KMS-11 (cell line): ENCODE results near the gene CALML3.

ENCODE experiments used
- H2AFZ ChIP-seq: fragments of 200-600 bp; sonication (generic); 2 replicates; pipeline ENCODE4 v1.6.1; 2016; ENCODE audit warnings: antibody characterized with exemption, mixed run types, low read depth
- H3K27ac ChIP-seq: fragments of 200-600 bp; sonication (generic); 2 replicates; pipeline ENCODE4 v1.6.1; 2016; ENCODE audit warnings: mild to moderate bottlenecking, mixed run types
- H3K27me3 ChIP-seq: fragments of 200-600 bp; sonication (generic); 2 replicates; pipeline ENCODE4 v1.6.1; 2017; ENCODE audit warnings: mild to moderate bottlenecking, low read depth, mixed run types, moderate library complexity; ENCODE audit not compliant: insufficient read depth
- H3K36me3 ChIP-seq: fragments of 200-600 bp; sonication (generic); 2 replicates; pipeline ENCODE4 v1.6.1; 2017; ENCODE audit warnings: mild to moderate bottlenecking, mixed run types; ENCODE audit not compliant: insufficient read depth
- H3K4me1 ChIP-seq: fragments of 200-600 bp; sonication (generic); 2 replicates; pipeline ENCODE4 v1.6.1; 2016; ENCODE audit warnings: mild to moderate bottlenecking, low read depth, mixed run types; ENCODE audit not compliant: poor library complexity, severe bottlenecking
- H3K4me2 ChIP-seq: fragments of 200-600 bp; sonication (generic); 2 replicates; pipeline ENCODE4 v1.7.0; 2016; ENCODE audit warnings: mild to moderate bottlenecking, mixed run types
- H3K4me3 ChIP-seq: fragments of 200-600 bp; sonication (generic); IDR thresholded peaks from 2 replicates; pipeline ENCODE4 v1.6.1; 2017; ENCODE audit warnings: low read depth, low read length, mixed read lengths; ENCODE audit not compliant: insufficient read depth
- H3K79me2 ChIP-seq: fragments of 200-600 bp; sonication (generic); 2 replicates; pipeline ENCODE4 v1.6.1; 2016; ENCODE audit warnings: low read depth, mixed run types; ENCODE audit not compliant: insufficient read depth
- H3K9ac ChIP-seq: fragments of 200-600 bp; sonication (generic); 2 replicates; pipeline ENCODE4 v1.6.1; 2016; ENCODE audit warnings: mild to moderate bottlenecking, mixed run types
- H4K20me1 ChIP-seq: fragments of 200-600 bp; sonication (generic); 2 replicates; pipeline ENCODE4 v1.6.1; 2016; ENCODE audit warnings: mild to moderate bottlenecking, mixed run types; ENCODE audit not compliant: insufficient read depth
- CTCF ChIP-seq: fragments of 200-600 bp; sonication (generic); conservative IDR thresholded peaks from 2 replicates; pipeline ENCODE4 v1.6.1; 2017; ENCODE audit warnings: low read depth, mild to moderate bottlenecking, antibody characterized with exemption, low read length, moderate library complexity, mixed read lengths

The CALML3 gene

GRCh38 chr10:5532618-5533097, 7.9 kb downstream of the CALML3 start:
- H3K4me2 ChIP-seq, result no peak overlapping the region
- H3K27ac ChIP-seq, result no peak overlapping the region
- H2AFZ ChIP-seq, result no peak overlapping the region
- no peaks in the 10 kb centered on the region for H4K20me1 ChIP-seq
- no peak for TF ChIP-seq CTCF
- H3K36me3 ChIP-seq, result no peaks in the 10 kb centered on the region
- H3K27me3 ChIP-seq, result no peaks in the 10 kb centered on the region
- H3K79me2 ChIP-seq, result no peaks in the 10 kb centered on the region
- H3K4me3 ChIP-seq, result no peak overlapping the region
- no peak overlapping the region for H3K9ac ChIP-seq
- H3K4me1 ChIP-seq, result no peaks in the 10 kb centered on the region

GRCh38 chr10:5533098-5533731, 8.5 kb downstream of the CALML3 start:
- no peak overlapping the region for H2AFZ ChIP-seq
- no peaks in the 10 kb centered on the region for H3K36me3 ChIP-seq
- H3K9ac ChIP-seq, result no peak overlapping the region
- H3K4me2 ChIP-seq, result no peak overlapping the region
- H3K27ac ChIP-seq, result no peak overlapping the region
- no peaks in the 10 kb centered on the region for H3K27me3 ChIP-seq
- H3K4me1 ChIP-seq, result no peaks in the 10 kb centered on the region
- H4K20me1 ChIP-seq, result no peaks in the 10 kb centered on the region
- H3K4me3 ChIP-seq, result no peak overlapping the region
- TF ChIP-seq CTCF, result no peak
- H3K79me2 ChIP-seq, result no peaks in the 10 kb centered on the region

GRCh38 chr10:5534051-5534821, 9.5 kb downstream of the CALML3 start:
- no peak overlapping the region for H3K9ac ChIP-seq
- H3K4me3 ChIP-seq, result no peak overlapping the region
- no peaks in the 10 kb centered on the region for H3K36me3 ChIP-seq
- H3K27me3 ChIP-seq, result no peaks in the 10 kb centered on the region
- no peaks in the 10 kb centered on the region for H4K20me1 ChIP-seq
- H3K27ac ChIP-seq, result no peak overlapping the region
- no peak for TF ChIP-seq CTCF
- H3K4me1 ChIP-seq, result no peaks in the 10 kb centered on the region
- no peak overlapping the region for H3K4me2 ChIP-seq
- no peak overlapping the region for H2AFZ ChIP-seq
- H3K79me2 ChIP-seq, result no peaks in the 10 kb centered on the region

DNA sequence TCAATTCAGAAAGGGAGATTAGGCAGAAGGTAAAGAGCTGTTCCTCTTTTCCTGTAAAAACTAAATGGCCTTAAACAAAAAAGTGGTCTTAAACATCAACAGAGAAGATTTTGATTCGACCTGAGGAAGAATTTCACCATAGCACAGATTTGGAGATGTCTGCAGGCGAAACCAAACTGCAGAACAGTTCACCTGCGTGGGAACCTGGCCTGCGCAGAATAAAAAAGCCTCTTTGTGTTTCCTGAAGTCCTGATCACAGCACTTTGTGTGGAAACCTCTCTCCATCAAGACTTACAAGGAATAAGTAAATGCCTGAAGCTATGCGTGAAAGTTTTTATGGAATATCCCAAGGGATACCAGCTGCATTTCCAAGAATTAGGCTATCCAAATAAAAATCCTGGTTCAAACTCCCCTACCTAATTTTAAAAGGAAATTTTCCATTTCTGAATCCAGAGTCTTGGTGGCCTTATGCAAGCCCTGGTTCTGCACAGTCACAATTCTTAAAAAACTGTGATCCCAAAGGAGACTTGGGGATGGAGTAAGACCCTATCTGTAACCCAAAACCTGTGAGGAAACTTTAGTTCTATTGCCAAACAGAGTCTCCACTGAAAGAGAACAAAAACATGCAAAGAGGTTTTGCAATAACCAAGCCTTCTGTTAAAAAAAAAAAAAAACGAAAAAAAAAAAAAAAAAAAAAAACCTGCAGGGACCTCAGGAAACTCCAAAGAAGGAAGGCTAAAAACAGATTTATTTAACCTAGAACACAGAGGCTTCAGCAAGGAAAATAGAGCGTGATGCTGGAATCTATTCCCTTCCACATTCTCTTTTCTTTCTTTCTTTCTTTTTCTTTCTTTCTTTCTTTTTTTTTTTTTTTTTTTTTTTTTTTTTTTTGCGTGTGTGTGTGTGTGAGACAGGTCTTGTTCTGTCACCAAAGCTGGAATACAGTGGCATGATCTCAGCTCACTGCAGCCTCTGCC, 10.4 kb downstream of the CALML3 start:
- no peaks in the 10 kb centered on the region for H3K36me3 ChIP-seq
- H3K27ac ChIP-seq, result no peak overlapping the region
- no peak overlapping the region for H3K4me2 ChIP-seq
- no peaks in the 10 kb centered on the region for H3K4me1 ChIP-seq
- H3K9ac ChIP-seq, result no peak overlapping the region
- no peak for TF ChIP-seq CTCF
- H3K4me3 ChIP-seq, result no peak overlapping the region
- no peaks in the 10 kb centered on the region for H4K20me1 ChIP-seq
- H3K27me3 ChIP-seq, result no peaks in the 10 kb centered on the region
- no peaks in the 10 kb centered on the region for H3K79me2 ChIP-seq
- no peak overlapping the region for H2AFZ ChIP-seq
